Endothelial cell of umbilical vein (primary cell): ENCODE data around the gene EVX1. TPM values are rescaled to one million over a fixed set of nuclear protein-coding genes. Genes with fewer than 3 reads are reported as not detected.

Source experiments
- BruUV-seq: library from RNA; stranded (reverse); fragments of 400-500 nt; replicated peaks from 2 replicates; lab custom pipeline; 2021; lab: Mats Ljungman, UMichigan
- CTCF ChIA-PET: fragments of 300-600, 350-600 bp; sonication (Branson Sonifier 250); formaldehyde crosslinking; loops from one replicate; lab custom pipeline; 2021; ENCODE audit warnings: antibody characterized with exemption, inconsistent platforms; lab: Charles Lee
- POLR2A ChIA-PET: fragments of 300-600, 350-600 bp; sonication (Branson Sonifier 250); formaldehyde crosslinking; loops from one replicate; lab custom pipeline; 2021; ENCODE audit warnings: antibody characterized with exemption, inconsistent platforms; lab: Charles Lee
- DNase-seq: peaks from one replicate; pipeline ENCODE4 v3.0.0-alpha.2; 2011; ENCODE audit warnings: low read depth, low spot score
- FAIRE-seq: peaks from 2 replicates; lab custom pipeline; 2011; peaks lifted over from hg19 to GRCh38; lab: Jason Lieb, UNC
- H2AFZ ChIP-seq: 2 replicates; pipeline ENCODE4 v1.6.0; 2012; ENCODE audit warnings: low read depth, low read length, control low read depth, inconsistent platforms
- H3K27ac ChIP-seq: 2 replicates; pipeline ENCODE4 v1.5.1; 2011; ENCODE audit warnings: low read depth, mild to moderate bottlenecking, control low read depth, low read length, moderate library complexity; ENCODE audit not compliant: insufficient read depth
- H3K27me3 ChIP-seq, 2 experiments: 2 replicates each; pipeline versions ENCODE4 v1.6.0 to v1.6.1; 2011; ENCODE audit warnings: low read length in 2 of 2, mixed read lengths in 1 of 2; ENCODE audit not compliant: control insufficient read depth in 2 of 2, insufficient read depth in 2 of 2
- H3K36me3 ChIP-seq, 2 experiments: 2 replicates in 1 of 2; 3 replicates in 1 of 2; pipeline ENCODE4 v1.5.1; 2011; ENCODE audit warnings: low read length in 2 of 2, mild to moderate bottlenecking in 1 of 2, moderate library complexity in 1 of 2; ENCODE audit not compliant: control insufficient read depth in 2 of 2, insufficient read depth in 2 of 2; ENCODE audit errors: extremely low read depth in 1 of 2
- H3K4me1 ChIP-seq: 3 replicates; pipeline ENCODE4 v1.5.1; 2011; ENCODE audit warnings: mild to moderate bottlenecking, low read length; ENCODE audit not compliant: control insufficient read depth, insufficient read depth; ENCODE audit errors: extremely low read depth
- H3K4me2 ChIP-seq: 2 replicates; pipeline ENCODE4 v1.6.1; 2011; ENCODE audit warnings: low read length, control low read depth, mixed read lengths; ENCODE audit not compliant: insufficient read depth
- H3K4me3 ChIP-seq, 3 experiments: fragments of 200-600 bp in 1 of 3; sonication (generic), shearing (Covaris generic) in 1 of 3; replicated peaks in 1 of 3; 2 replicates each; pipeline ENCODE4 v1.5.1; 2011 to 2016; ENCODE audit warnings: control low read depth in 3 of 3, low read length in 3 of 3, mild to moderate bottlenecking in 2 of 3, inconsistent platforms in 1 of 3, low read depth in 1 of 3, moderate library complexity in 1 of 3; ENCODE audit not compliant: insufficient read depth in 1 of 3
- H3K79me2 ChIP-seq: 2 replicates; pipeline ENCODE4 v1.6.0; 2012; ENCODE audit warnings: low read length, inconsistent platforms; ENCODE audit not compliant: control insufficient read depth, insufficient read depth
- H3K9ac ChIP-seq: replicated peaks from 2 replicates; pipeline ENCODE3; 2011; ENCODE audit warnings: low read length, control low read depth; ENCODE audit not compliant: insufficient read depth; ENCODE audit errors: extremely low read depth
- H3K9me1 ChIP-seq: replicated peaks from 3 replicates; pipeline ENCODE4 v1.6.0; 2011; ENCODE audit warnings: mild to moderate bottlenecking, low read length; ENCODE audit not compliant: control insufficient read depth, insufficient read depth; ENCODE audit errors: extremely low read depth
- H3K9me3 ChIP-seq: replicated peaks from 2 replicates; pipeline ENCODE4 v1.5.1; 2012; ENCODE audit warnings: low read length, inconsistent platforms; ENCODE audit not compliant: control insufficient read depth, insufficient read depth
- H4K20me1 ChIP-seq: replicated peaks from 2 replicates; pipeline ENCODE3; 2011; ENCODE audit warnings: mild to moderate bottlenecking, low read length; ENCODE audit not compliant: control insufficient read depth, insufficient read depth; ENCODE audit errors: extremely low read depth
- CTCF ChIP-seq, 2 donors: IDR thresholded peaks; 1 replicate in 1 of 2; 2 replicates in 1 of 2; pipeline ENCODE4 v1.5.1; 2011; ENCODE audit warnings: low read length in 2 of 2, mild to moderate bottlenecking in 2 of 2, moderate library complexity in 2 of 2, control low read depth in 1 of 2, inconsistent platforms in 1 of 2, low read depth in 1 of 2; ENCODE audit not compliant: insufficient read depth in 1 of 2; ENCODE audit errors: extremely low read depth in 1 of 2
- EZH2 ChIP-seq: IDR thresholded peaks from 2 replicates; pipeline ENCODE4 v1.6.1; 2012; ENCODE audit warnings: borderline replicate concordance, low read depth, mild to moderate bottlenecking, moderate library complexity, low read length, inconsistent platforms; ENCODE audit not compliant: severe bottlenecking
- FOS ChIP-seq: IDR thresholded peaks from 2 replicates; pipeline ENCODE4 v1.6.1; 2011; ENCODE audit warnings: mild to moderate bottlenecking, low read length, moderate library complexity, borderline replicate concordance; ENCODE audit not compliant: insufficient read depth
- GATA2 ChIP-seq: IDR thresholded peaks from 2 replicates; pipeline ENCODE4 v1.7.0; 2011; ENCODE audit warnings: low read depth, mild to moderate bottlenecking, moderate library complexity, mixed read lengths, low read length; ENCODE audit not compliant: insufficient read length, insufficient read depth
- JUN ChIP-seq: IDR thresholded peaks from 2 replicates; pipeline ENCODE4 v1.6.1; 2011; ENCODE audit warnings: borderline replicate concordance, low read depth; ENCODE audit not compliant: insufficient read length, insufficient read depth
- MAX ChIP-seq: IDR thresholded peaks from 2 replicates; pipeline ENCODE4 v1.6.1; 2011; ENCODE audit not compliant: insufficient read depth, insufficient read length
- MYC ChIP-seq: IDR thresholded peaks from one replicate; pipeline ENCODE4 v1.6.1; 2011; ENCODE audit warnings: mild to moderate bottlenecking, low read depth, low read length
- POLR2A ChIP-seq: IDR thresholded peaks from 2 replicates; pipeline ENCODE4 v1.6.1; 2012; ENCODE audit warnings: low read depth, mild to moderate bottlenecking, control low read depth, low read length
- POLR2AphosphoS5 ChIP-seq: IDR thresholded peaks from 2 replicates; pipeline ENCODE4 v1.6.1; 2012; ENCODE audit warnings: low read depth, mild to moderate bottlenecking, control low read depth, low read length, moderate library complexity; ENCODE audit not compliant: insufficient read depth
- dilution Hi-C: fragments of 300-500 bp; cut with MboI; formaldehyde crosslinking; loops from one replicate; pipeline ENCODE4 v1.15.0; 2019; ENCODE audit warnings: low sequenced_read_pairs; ENCODE audit not compliant: extremely low pct_ligation_motif_present
- intact Hi-C: fragments of 100-400 bp; cut with micrococcal nuclease; formaldehyde crosslinking; loops from one replicate; pipeline ENCODE4 v1.10.0; 2022
- polyA plus RNA-seq, 4 experiments: library from polyadenylated mRNA; depleted of rRNA in 3 of 4; stranded (reverse) in 3 of 4; unstranded in 1 of 4; fragments of >200 nt; gene quantifications; 2 replicates each; pipeline versions ENCODE4 v1.2.1 to v1.2.3, GENCODE V29; 2011 to 2012; ENCODE audit warnings: missing spikeins in 1 of 4
- total RNA-seq: library from RNA; stranded (reverse); gene quantifications from 2 replicates; pipeline ENCODE4 v1.2.3, GENCODE V29; 2021

EVX1 gene
- total and polyA plus RNA-seq, 2 donors (not counting 3 experiments of a cell fraction or from before 2014, with no cell fraction given) = not detected

- intact Hi-C loops = loop anchor here (2.0 to 5.0 kb wide), 2 partner anchors 14 to 866 kb away; no protein-coding TSS in a partner anchor
- POLR2A ChIA-PET = no interaction called here
- BruUV-seq = no TSS peak
- Histone ChIP-seq H3K4me1 (peaks cover 12% of the 10 kb centered on the region), H3K27me3 (peaks cover 72 to 77% of the 10 kb centered on the region in 2 experiments), H3K9me3 (no peaks in the 10 kb centered on the region), H3K36me3 (no peaks in the 10 kb centered on the region), H3K79me2 (no peaks in the 10 kb centered on the region), H3K4me2 (no peak overlapping the region), H4K20me1 (no peaks in the 10 kb centered on the region), H3K9me1 (no peaks in the 10 kb centered on the region), H2AFZ (no peak overlapping the region), H3K27ac (no peak overlapping the region), H3K4me3 (no peak overlapping the region), H3K9ac (no peak overlapping the region)
- DNase-seq = no peak
- dilution Hi-C loops = no loop called here
- no peak for FAIRE-seq
- CTCF ChIA-PET = interaction anchor here (0.6 to 2.7 kb wide), 22 partner anchors 9 to 886 kb away, joined by 3 to 30 read pairs (median 4); partner anchors contain the start of gene HOXA13
- no peak for TF ChIP-seq CTCF (IDR thresholded peaks at IDR 0.05; ENCODE audit: extremely low read depth in 1 of 2, insufficient read depth in 1 of 2, low read depth in 1 of 2, low read length in 2 of 2)
- TF ChIP-seq MYC = no peak
- no peak for TF ChIP-seq JUN
- TF ChIP-seq POLR2AphosphoS5 = no peak
- no peak for TF ChIP-seq MAX
- no peak for TF ChIP-seq GATA2
- TF ChIP-seq FOS = no peak
- no peak for TF ChIP-seq POLR2A
- TF ChIP-seq EZH2 = no peak
Observed at GRCh38 chr7:27211084-27211446, 31.5 kb upstream of the EVX1 start.
